ENCODE results near the gene DPT. TPM values are rescaled to one million over a fixed set of nuclear protein-coding genes. Genes with fewer than 3 reads are reported as not detected.

The DPT gene
- total and polyA plus RNA-seq, 3 donors from 2014 or later: 6.9 to 78.7 (median 8.2) TPM

- Histone ChIP-seq H3K27me3 (no peaks in the 10 kb centered on the region), H3K4me1 (no peaks in the 10 kb centered on the region), H3K27ac (no peak overlapping the region), H3K9me3 (no peaks in the 10 kb centered on the region), H3K36me3 (ENCODE audit: low read depth, missing control alignments) (no peaks in the 10 kb centered on the region), H3K4me3 (no peak overlapping the region)
- 70 to 92% methylated on average over 1 of the region's 1 CpG for WGBS, 2 donors
- intact Hi-C loops (cut with DNase I; ENCODE audit: low total_unique reads): no loop called here
- TF ChIP-seq POLR2A (IDR thresholded peaks at IDR 0.05): no peak
- no peak for TF ChIP-seq CTCF (IDR thresholded peaks at IDR 0.05)
- no peak for DNase-seq
These were observed 63.0 kb downstream of the DPT start for GRCh38 chr1:168665975-168666374.

GRCh38 chr1:168664069-168664834 lies 64.8 kb downstream of the DPT start:
- no peak for TF ChIP-seq CTCF (IDR thresholded peaks at IDR 0.05)
- no peak for TF ChIP-seq POLR2A (IDR thresholded peaks at IDR 0.05)
- no peak overlapping the region for H3K4me3 ChIP-seq
- no peaks in the 10 kb centered on the region for H3K4me1 ChIP-seq
- DNase-seq: no peak
- intact Hi-C loops (cut with DNase I; ENCODE audit: low total_unique reads): no loop called here
- WGBS, 2 donors: 63 to 68% methylated on average over 3 of the region's 3 CpGs
- H3K36me3 ChIP-seq (ENCODE audit: low read depth, missing control alignments): no peaks in the 10 kb centered on the region
- no peak overlapping the region for H3K27ac ChIP-seq
- H3K27me3 ChIP-seq: no peaks in the 10 kb centered on the region
- H3K9me3 ChIP-seq: no peaks in the 10 kb centered on the region

GRCh38 chr1:168656485-168656884 lies 72.5 kb downstream of the DPT start:
- no peak for DNase-seq
- H3K27me3 ChIP-seq: no peaks in the 10 kb centered on the region
- no peaks in the 10 kb centered on the region for H3K9me3 ChIP-seq
- no peaks in the 10 kb centered on the region for H3K4me1 ChIP-seq
- no peak overlapping the region for H3K27ac ChIP-seq
- no peak overlapping the region for H3K4me3 ChIP-seq
- no peaks in the 10 kb centered on the region for H3K36me3 ChIP-seq (ENCODE audit: low read depth, missing control alignments)
- TF ChIP-seq CTCF (IDR thresholded peaks at IDR 0.05) (no peak), POLR2A (IDR thresholded peaks at IDR 0.05) (no peak)
- 60 to 61% methylated on average over 1 of the region's 1 CpG for WGBS, 2 donors
- intact Hi-C loops (cut with DNase I; ENCODE audit: low total_unique reads): no loop called here

DNA sequence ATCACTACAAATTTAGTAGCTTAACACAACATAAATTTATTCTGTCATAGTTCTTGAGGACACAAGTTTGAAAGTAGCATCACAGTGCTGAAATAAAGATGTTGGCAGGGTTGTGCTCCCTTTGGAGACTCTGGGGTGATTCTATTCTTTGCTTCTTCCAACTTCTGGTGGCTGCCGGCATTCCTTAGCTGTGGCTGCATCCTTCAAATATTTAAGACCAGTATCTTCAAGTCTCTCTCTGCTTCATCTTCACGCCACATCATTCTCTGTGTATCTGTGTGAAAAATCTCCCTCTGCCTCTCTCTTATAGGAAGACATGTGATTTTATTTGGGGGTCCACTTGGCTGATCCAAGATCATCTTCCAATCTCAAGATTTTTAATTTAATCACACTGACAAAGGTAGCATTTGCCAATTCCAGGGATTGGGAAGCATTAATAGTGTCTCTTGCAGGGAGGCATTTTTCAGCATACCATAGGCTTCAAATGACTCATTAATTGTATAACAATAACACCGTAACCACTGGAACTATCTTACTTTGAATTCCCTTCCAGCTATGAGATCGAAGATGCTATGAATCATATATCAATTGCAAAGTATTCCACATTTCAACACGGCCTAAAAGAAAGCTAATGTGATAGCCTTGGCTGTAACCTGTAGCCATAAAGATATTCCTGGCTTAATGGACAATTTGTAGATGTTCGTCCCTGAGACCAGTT lies 74.6 kb downstream of the DPT start:
- H3K27me3 ChIP-seq: no peaks in the 10 kb centered on the region
- H3K4me3 ChIP-seq: no peak overlapping the region
- 91 to 92% methylated on average over 6 of the region's 6 CpGs for WGBS, 2 donors
- DNase-seq: no peak
- intact Hi-C loops (cut with DNase I; ENCODE audit: low total_unique reads): no loop called here
- H3K27ac ChIP-seq: no peak overlapping the region
- H3K36me3 ChIP-seq (ENCODE audit: low read depth, missing control alignments): no peaks in the 10 kb centered on the region
- TF ChIP-seq CTCF (IDR thresholded peaks at IDR 0.05) (no peak), POLR2A (IDR thresholded peaks at IDR 0.05) (no peak)
- no peaks in the 10 kb centered on the region for H3K9me3 ChIP-seq
- H3K4me1 ChIP-seq: peaks cover 3% of the 10 kb centered on the region

Data from testis (tissue), 3 donors.